Measurements from ENCODE around the gene SETD2. TPM values are rescaled to one million over a fixed set of nuclear protein-coding genes. Genes with fewer than 3 reads are reported as not detected.

SETD2 gene
- total and polyA plus RNA-seq, 2 donors (not counting 1 experiment from before 2014, with no cell fraction given) = 22.5 to 35.3 TPM

DNA sequence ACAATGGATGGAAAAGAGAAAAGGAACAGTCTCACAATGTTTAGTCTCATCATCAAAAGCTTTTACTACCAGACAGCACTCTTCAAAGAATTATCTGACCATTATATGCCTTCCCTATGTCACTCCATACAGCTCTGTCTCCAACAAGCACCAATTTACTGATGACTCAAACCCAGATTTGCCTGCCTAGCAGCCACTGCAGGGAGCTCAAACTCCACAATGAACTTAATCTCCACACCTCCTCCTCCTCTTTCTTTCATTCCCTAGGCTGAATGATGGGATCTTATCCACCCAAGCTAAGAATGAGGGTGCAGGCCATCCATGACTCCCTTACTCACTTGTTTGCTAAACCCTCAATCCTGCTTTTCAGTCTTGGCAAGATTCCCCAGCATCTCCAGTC is 139.0 kb downstream of the SETD2 start:
- Histone ChIP-seq H3K9ac (ENCODE audit: insufficient read depth, low read length) (no peak overlapping the region), H3K4me1 (ENCODE audit: control insufficient read depth, extremely low read depth, insufficient read depth, low read length) (peaks cover 2% of the 10 kb centered on the region), H3K36me3 (ENCODE audit: control insufficient read depth, insufficient read depth, low read length) (no peaks in the 10 kb centered on the region), H3K9me3 (ENCODE audit: control insufficient read depth, insufficient read depth, low read depth, low read length) (no peaks in the 10 kb centered on the region), H3K4me3 (replicated peaks in 1 of 4; ENCODE audit: control extremely low read depth in 1 of 4, insufficient read depth in 1 of 4, low read depth in 3 of 4, low read length in 4 of 4) (no peak overlapping the region), H3K27me3 (ENCODE audit: control insufficient read depth, insufficient read depth, low read length) (no peaks in the 10 kb centered on the region), H3K27ac (ENCODE audit: insufficient read depth, low read length) (no peak overlapping the region), H3K79me2 (ENCODE audit: control insufficient read depth, insufficient read depth, low read length) (peaks cover 8% of the 10 kb centered on the region), H3K4me2 (ENCODE audit: extremely low read depth, insufficient read depth, low read length) (no peak overlapping the region), H4K20me1 (ENCODE audit: control insufficient read depth, extremely low read depth, insufficient read depth, low read length) (no peaks in the 10 kb centered on the region), H2AFZ (ENCODE audit: low read length) (no peak overlapping the region)
- peak; percentile 29 to 47 for DNase-seq (ENCODE audit: low read depth in 2 of 2)
- TF ChIP-seq, protein P1, sequence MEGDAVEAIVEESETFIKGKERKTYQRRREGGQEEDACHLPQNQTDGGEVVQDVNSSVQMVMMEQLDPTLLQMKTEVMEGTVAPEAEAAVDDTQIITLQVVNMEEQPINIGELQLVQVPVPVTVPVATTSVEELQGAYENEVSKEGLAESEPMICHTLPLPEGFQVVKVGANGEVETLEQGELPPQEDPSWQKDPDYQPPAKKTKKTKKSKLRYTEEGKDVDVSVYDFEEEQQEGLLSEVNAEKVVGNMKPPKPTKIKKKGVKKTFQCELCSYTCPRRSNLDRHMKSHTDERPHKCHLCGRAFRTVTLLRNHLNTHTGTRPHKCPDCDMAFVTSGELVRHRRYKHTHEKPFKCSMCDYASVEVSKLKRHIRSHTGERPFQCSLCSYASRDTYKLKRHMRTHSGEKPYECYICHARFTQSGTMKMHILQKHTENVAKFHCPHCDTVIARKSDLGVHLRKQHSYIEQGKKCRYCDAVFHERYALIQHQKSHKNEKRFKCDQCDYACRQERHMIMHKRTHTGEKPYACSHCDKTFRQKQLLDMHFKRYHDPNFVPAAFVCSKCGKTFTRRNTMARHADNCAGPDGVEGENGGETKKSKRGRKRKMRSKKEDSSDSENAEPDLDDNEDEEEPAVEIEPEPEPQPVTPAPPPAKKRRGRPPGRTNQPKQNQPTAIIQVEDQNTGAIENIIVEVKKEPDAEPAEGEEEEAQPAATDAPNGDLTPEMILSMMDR (conservative IDR thresholded peaks at IDR 0.05 in 1 of 2, IDR thresholded peaks at IDR 0.05 in 1 of 2; ENCODE audit: low read depth in 1 of 2, low read length in 2 of 2) = peak in 1 of 2 donors; percentile 18
- no peak for TF ChIP-seq EZH2 (IDR thresholded peaks at IDR 0.05; ENCODE audit: low read length, missing control alignments)

DNA sequence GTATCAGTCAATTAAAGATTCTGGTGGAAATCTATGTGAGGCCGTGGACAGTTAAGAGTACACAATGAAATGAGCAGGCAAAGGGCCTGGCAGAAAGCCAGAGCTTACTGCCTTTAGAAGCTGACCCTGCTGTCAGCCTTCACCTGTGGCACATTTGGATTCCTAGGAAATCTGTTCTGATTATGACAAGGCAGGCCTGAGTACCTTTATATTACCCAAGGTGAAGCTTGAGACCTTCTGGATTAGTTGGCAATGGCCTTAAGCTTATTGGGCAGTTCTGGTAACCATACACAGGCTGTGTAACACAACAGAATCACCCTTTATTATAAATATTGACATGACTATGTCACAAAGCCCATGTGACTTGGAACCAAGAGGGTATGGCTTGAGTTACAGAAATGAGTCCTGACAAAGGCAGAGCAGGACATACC is 141.3 kb downstream of the SETD2 start:
- Histone ChIP-seq H3K4me1 (ENCODE audit: control insufficient read depth, extremely low read depth, insufficient read depth, low read length) (peaks cover 2% of the 10 kb centered on the region), H4K20me1 (ENCODE audit: control insufficient read depth, extremely low read depth, insufficient read depth, low read length) (no peaks in the 10 kb centered on the region), H3K4me3 (replicated peaks in 1 of 4; ENCODE audit: control extremely low read depth in 1 of 4, insufficient read depth in 1 of 4, low read depth in 3 of 4, low read length in 4 of 4) (no peak overlapping the region), H3K36me3 (ENCODE audit: control insufficient read depth, insufficient read depth, low read length) (peaks cover 3% of the 10 kb centered on the region), H3K79me2 (ENCODE audit: control insufficient read depth, insufficient read depth, low read length) (peaks cover 8% of the 10 kb centered on the region), H3K27ac (ENCODE audit: insufficient read depth, low read length) (no peak overlapping the region), H3K9me3 (ENCODE audit: control insufficient read depth, insufficient read depth, low read depth, low read length) (no peaks in the 10 kb centered on the region), H3K9ac (ENCODE audit: insufficient read depth, low read length) (no peak overlapping the region), H3K27me3 (ENCODE audit: control insufficient read depth, insufficient read depth, low read length) (no peaks in the 10 kb centered on the region), H2AFZ (ENCODE audit: low read length) (no peak overlapping the region), H3K4me2 (ENCODE audit: extremely low read depth, insufficient read depth, low read length) (no peak overlapping the region)
- DNase-seq (ENCODE audit: low read depth in 2 of 2) = peak in 1 of 2 donors; percentile 47
- TF ChIP-seq, protein P1 (conservative IDR thresholded peaks at IDR 0.05 in 1 of 2, IDR thresholded peaks at IDR 0.05 in 1 of 2; ENCODE audit: low read depth in 1 of 2, low read length in 2 of 2) = no peak
- no peak for TF ChIP-seq EZH2 (IDR thresholded peaks at IDR 0.05; ENCODE audit: low read length, missing control alignments)

DNA sequence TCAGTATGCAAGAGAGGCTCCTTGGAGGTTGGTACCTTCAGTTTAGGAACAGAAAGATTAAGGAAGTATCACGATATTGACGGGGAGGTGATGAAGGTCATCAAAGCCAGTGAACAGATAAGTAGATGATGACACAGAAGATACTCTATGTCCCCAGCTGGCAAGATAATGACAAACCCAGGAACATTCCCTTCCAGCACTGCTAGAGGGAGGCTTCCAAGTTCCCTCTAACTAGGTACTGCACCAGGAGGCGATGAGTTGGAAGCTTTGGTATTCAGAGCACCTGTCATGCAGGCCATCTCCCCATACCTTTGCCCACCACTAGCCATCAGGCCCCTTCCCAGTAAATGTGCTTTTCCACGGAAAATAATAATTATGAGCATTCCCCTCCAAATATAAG is 143.6 kb downstream of the SETD2 start:
- Histone ChIP-seq H2AFZ (ENCODE audit: low read length) (no peak overlapping the region), H3K36me3 (ENCODE audit: control insufficient read depth, insufficient read depth, low read length) (peaks cover 5% of the 10 kb centered on the region), H3K9ac (ENCODE audit: insufficient read depth, low read length) (no peak overlapping the region), H3K4me3 (replicated peaks in 1 of 4; ENCODE audit: control extremely low read depth in 1 of 4, insufficient read depth in 1 of 4, low read depth in 3 of 4, low read length in 4 of 4) (no peak overlapping the region), H3K4me1 (ENCODE audit: control insufficient read depth, extremely low read depth, insufficient read depth, low read length) (peaks cover 17% of the 10 kb centered on the region), H3K79me2 (ENCODE audit: control insufficient read depth, insufficient read depth, low read length) (peaks cover 8% of the 10 kb centered on the region), H3K27me3 (ENCODE audit: control insufficient read depth, insufficient read depth, low read length) (no peaks in the 10 kb centered on the region), H3K9me3 (ENCODE audit: control insufficient read depth, insufficient read depth, low read depth, low read length) (no peaks in the 10 kb centered on the region), H3K4me2 (ENCODE audit: extremely low read depth, insufficient read depth, low read length) (no peak overlapping the region), H4K20me1 (ENCODE audit: control insufficient read depth, extremely low read depth, insufficient read depth, low read length) (no peaks in the 10 kb centered on the region), H3K27ac (ENCODE audit: insufficient read depth, low read length) (no peak overlapping the region)
- TF ChIP-seq, protein P1 (conservative IDR thresholded peaks at IDR 0.05 in 1 of 2, IDR thresholded peaks at IDR 0.05 in 1 of 2; ENCODE audit: low read depth in 1 of 2, low read length in 2 of 2) = no peak
- TF ChIP-seq EZH2 (IDR thresholded peaks at IDR 0.05; ENCODE audit: low read length, missing control alignments) = no peak
- DNase-seq (ENCODE audit: low read depth in 2 of 2) = no peak

All from fibroblast of lung (primary cell).